GM21447 (cell line): ENCODE data around the gene PATZ1.
"Not testable (repeated sequence)": the region's sequence is repeated elsewhere in the genome, so short reads cannot be mapped to it uniquely, and the experiment has no call there.

Experiments used
- ATAC-seq: cut with Tn5 transposase; IDR thresholded peaks from one replicate; pipeline ENCODE4 v1.9.1; 2021; ENCODE audit not compliant: unreplicated experiment

The PATZ1 gene, protein sequence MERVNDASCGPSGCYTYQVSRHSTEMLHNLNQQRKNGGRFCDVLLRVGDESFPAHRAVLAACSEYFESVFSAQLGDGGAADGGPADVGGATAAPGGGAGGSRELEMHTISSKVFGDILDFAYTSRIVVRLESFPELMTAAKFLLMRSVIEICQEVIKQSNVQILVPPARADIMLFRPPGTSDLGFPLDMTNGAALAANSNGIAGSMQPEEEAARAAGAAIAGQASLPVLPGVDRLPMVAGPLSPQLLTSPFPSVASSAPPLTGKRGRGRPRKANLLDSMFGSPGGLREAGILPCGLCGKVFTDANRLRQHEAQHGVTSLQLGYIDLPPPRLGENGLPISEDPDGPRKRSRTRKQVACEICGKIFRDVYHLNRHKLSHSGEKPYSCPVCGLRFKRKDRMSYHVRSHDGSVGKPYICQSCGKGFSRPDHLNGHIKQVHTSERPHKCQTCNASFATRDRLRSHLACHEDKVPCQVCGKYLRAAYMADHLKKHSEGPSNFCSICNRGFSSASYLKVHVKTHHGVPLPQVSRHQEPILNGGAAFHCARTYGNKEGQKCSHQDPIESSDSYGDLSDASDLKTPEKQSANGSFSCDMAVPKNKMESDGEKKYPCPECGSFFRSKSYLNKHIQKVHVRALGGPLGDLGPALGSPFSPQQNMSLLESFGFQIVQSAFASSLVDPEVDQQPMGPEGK

DNA sequence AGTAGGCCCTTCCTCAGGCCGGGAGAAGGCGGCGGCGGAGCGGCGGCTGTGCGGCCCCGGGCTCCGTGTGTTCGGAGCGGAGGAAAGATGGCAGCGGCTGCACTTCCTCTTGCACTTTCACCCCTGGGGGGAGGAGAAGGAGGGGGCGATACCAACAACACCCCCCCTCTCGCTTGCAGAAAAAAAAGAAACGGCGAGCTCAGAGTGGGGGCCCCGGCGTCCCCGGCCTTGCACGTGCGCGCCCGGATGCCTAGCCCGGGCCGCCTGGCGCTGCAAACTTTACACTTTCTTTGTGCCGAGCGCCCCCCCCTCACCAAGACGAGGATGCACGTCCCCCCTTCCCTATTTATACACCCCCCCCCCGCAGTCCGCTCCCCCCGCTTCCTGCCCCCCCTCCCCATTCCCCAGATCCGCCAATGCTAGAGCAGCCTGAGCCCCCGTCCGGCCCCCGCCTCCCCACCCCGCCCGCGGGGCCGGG, at the start of gene PATZ1:
PATZ1 (minus strand) TSS at position 92 of the 478 bp plus-strand sequence. CDS start 744 bp downstream, outside the sequence.
- ATAC-seq, result no peak

DNA sequence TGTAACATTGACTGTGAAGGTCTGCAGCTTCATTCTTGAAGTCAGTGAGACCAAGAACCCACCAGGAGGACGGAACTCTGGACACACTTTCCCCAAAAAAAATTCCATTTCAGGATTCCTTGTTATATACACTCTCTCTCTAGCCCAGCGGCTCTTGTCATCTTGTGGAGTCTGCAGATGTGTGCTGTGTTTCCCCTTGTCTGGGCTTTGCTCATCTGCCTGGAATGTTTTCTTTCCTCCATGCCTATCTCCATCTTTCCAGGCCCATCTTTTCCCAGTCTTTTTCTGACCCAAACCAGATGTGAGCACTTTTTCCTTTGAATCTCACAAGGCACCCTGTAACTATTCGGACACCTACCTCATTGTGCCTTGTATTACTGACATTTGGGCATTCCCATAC, 48.2 kb upstream of the PATZ1 start:
- no peak for ATAC-seq

DNA sequence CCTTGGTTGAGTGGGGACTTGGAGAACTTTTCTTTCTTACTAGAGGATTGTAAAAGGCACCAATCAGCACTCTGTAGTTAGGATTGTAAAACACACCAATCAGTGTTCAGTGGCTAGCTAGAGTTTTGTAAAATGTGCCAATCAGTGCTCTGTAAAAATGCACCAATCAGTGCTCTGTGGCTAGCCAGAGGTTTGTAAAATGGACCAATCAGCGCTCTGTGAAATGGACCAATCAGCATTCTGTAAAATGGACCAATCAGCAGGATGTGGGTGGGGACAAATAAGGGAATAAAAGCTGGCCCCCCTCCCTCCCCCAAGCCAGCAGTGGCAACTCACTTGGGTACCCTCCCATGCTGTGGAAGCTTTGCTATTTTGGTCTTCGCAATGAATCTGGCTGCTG, 47.7 kb upstream of the PATZ1 start:
- ATAC-seq, result no peak

DNA sequence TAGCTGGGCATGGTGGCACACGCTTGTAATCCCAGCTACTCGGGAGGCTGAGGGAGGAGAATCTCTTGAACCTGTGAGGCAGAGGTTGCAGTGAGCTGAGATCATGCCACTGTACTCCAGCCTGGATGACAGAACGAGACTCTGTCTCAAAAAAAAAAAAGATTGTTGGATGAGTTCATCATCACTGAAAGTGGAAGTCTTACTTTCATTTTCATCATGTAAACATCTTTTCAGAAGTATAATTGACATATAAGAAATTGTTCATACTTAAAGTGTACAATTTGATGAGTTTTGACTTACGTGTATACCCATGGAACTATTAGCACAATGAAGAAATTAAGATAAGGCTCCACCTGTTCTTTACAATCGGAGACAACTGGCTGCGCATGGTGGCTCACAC, 32.5 kb upstream of the PATZ1 start:
- ATAC-seq, result not testable (repeated sequence)

DNA sequence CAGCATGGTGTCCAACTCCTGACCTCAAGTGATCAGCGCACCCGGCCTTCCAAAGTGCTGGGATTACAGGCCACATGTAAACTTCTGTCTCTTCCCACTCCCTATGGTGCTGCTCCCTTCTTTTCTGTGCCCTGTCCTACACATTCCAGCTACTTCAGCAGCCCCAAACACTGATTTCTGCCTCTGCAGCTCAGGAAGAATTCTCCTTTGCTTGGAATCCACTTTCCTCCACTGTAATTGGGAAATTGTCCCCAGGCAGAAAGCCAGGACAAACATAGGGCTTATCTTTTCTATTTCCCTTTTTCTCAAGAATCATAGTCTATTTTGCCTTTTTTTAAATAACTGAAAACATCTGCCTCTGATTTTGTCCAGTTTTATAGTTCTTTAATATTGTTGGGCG, 32.0 kb upstream of the PATZ1 start:
- no peak for ATAC-seq

DNA sequence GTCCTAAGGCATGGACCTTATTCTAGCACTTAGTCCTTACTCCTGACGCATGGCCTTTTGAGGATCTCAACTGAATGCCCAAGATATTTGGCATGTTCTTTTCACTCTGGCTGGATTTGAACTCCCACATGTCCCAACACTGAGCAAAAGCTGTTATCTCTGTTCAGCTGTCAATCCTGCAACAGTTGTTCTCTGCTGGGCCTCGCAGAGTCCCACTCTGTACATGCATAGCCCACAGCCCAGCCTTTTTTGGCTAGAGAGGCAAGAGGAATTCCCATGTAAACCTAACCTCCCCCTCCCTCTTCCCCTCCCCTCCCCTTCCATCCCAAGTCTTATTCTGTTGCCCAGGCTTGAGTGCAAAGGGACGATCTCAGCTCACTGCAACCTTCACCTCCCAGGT, 31.5 kb upstream of the PATZ1 start:
- no peak for ATAC-seq

DNA sequence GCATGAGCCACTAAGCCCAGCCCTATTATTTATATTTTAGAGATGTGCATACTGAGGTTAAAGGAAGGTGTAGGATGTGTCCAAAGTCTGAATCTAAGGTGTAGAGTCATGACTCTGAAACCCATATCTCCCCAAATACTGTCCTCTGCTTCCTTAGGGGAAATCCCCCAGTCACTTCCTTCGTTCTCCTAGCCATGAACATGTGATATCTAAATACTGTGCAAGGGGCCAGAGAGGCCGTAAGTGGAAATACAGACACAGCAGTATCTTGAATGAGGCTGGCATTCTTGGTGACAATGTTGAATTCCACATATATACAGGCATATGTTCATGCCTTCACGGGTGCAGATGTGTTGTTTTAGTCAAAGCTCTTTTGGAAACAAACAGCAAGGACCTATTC, 21.3 kb upstream of the PATZ1 start:
- no peak for ATAC-seq

DNA sequence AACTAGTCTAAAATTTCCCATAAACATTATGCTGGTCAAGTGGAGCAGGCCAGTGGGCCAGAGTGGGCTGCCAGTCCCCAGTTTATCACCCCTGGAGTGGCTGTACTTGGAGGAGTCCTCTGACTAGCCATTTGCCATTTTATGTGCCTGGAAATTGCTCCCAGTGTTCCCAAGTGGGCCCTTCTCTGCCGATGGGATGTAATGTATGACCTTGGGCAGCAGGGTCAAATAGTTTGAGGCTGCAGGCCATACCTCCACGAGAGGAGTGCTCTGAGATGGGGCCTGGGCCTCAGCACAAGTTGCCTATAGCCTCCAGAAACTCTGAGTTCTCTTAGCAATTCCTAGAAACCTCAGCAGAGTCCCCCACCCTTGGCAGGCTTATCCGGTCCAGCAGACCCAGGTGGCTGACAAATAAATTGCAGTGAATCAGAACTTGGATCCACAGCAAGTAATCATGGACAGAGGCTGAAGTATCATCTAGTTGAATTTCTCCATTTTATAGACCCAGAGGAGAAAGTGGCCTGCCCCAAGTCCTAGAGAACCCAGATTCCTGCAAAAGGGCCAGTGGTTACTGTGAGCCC, 17.8 kb upstream of the PATZ1 start:
- no peak for ATAC-seq

DNA sequence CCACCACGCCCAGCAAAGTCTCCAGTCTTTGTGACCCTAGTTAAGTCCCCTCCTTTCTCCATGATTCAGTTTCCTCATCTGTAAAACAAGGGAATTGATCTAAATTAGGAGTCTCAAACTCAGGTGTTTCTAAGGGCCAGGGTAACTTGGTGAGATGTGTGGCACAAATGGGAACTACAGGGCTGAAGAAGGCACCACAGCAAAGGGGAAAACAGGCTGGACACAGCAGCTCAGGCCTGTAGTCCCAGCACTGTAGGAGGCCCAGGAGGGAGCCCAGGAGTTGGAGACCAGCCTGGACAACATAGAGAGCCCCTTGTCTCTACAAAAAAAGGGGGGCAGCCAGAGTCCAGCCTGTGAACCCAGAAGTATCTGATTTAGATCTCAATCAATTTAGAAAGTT, 15.6 kb upstream of the PATZ1 start:
- no peak for ATAC-seq

DNA sequence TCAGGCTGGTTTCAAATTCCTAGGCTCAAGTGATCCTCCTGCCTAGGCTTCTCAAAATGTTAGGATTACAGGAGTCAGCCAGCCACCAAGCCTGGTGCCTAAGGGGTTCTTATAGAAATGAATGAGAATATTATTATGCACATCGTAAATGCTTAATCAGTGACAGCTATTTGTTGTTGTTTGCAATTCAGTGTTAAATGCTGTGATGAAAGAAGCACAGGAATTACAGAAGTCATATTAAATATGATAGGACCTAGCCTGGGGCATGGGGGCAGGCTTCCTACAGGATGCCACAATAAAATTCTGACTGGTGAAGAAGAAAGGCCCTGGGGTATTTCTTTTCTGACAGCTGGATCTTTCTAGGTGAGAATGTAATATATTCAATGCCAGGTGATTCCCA, 13.9 kb upstream of the PATZ1 start:
- ATAC-seq, result no peak

DNA sequence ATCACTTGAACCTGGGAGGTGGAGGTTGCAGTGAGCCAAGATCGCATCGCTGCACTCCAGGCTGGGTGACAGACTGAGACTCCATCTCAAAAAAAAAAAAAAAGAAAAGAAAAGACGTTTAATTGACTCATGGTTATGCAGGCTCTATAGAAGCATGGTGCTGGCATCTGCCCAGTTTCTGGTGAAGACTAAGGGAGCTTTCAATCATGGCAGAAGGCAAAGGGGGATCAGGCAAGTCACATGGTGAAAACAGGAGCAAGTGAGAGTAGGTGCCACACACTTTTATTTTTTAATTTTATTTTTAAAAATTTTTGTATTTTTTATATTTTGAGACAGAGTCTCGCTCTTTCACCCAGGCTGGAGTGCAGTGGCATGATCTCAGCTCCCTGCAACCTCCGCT, 8.4 kb upstream of the PATZ1 start:
- no peak for ATAC-seq

DNA sequence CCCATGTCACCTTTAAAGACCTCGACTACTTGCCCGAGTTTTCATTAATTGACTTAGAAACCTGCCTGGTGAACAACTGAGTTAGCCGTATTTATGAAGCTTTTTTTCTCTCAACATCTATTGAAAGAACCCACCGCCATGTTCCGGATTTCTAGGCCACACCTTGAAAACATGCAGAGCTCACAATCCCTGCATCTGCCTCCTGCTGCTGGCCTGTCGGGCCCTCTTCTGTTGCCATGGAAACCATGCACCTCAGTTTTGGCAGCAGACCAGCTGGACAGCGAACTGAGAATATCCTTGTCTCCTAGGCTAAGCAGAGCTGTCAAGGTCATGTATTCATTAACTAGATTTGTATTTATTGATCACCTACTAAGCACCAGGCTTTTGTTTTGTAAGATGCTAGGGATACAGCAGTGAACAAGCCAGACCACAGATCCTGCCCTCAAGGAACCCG, 4.3 kb upstream of the PATZ1 start:
- ATAC-seq, result no peak

DNA sequence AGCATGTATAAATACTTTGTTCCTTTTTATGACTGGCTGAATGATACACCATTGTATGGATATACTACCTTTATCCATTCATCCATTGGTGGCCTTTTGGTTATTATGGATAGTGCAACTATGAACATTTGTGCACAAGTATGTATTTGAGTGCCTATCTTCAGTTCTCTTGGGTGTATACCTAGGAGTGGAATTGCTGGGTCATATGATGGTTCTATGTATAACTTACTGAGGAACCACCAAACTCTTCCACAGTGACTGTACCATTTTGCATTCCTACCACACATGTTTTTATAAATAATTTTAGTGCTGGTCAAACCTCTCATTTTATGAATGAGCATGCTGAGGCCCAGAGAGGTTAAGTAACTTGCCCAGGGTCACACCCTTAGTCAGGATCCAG, 3.8 kb upstream of the PATZ1 start:
- no peak for ATAC-seq

DNA sequence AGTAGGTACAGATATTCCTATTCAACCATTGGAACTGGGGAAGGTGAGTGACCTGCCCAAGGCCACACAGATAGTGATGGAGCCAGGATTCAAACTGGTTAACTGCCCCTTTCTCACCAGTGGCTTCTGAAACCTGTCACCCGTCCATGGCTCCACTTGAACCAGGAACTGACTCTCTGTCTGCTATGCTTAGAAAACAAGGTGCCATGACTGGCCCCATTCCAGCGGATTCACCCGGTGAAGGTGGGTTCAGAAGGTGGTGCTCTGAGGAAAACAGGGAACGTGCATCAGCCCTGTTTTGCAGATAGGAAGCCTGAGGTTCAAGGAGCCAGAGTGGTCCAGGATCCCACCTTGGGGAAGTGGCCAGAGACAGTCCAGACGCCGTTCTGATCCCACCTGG, 2.6 kb upstream of the PATZ1 start:
- ATAC-seq, result no peak

DNA sequence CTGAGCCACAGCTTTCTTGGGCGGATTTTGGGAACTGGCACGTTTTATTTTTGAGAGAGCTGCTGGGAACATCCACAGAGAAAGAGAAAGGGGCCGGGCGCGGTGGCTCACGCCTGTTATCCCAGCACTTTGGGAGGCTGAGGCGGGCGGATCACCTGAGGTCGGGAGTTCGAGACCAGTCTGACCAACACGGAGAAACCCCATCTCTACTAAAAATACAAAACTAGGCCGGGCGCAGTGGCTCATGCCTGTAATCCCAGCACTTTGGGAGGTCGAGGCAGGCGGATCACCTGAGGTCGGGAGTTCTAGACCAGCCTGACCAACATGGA, 1.8 kb upstream of the PATZ1 start:
- not testable (repeated sequence) for ATAC-seq

DNA sequence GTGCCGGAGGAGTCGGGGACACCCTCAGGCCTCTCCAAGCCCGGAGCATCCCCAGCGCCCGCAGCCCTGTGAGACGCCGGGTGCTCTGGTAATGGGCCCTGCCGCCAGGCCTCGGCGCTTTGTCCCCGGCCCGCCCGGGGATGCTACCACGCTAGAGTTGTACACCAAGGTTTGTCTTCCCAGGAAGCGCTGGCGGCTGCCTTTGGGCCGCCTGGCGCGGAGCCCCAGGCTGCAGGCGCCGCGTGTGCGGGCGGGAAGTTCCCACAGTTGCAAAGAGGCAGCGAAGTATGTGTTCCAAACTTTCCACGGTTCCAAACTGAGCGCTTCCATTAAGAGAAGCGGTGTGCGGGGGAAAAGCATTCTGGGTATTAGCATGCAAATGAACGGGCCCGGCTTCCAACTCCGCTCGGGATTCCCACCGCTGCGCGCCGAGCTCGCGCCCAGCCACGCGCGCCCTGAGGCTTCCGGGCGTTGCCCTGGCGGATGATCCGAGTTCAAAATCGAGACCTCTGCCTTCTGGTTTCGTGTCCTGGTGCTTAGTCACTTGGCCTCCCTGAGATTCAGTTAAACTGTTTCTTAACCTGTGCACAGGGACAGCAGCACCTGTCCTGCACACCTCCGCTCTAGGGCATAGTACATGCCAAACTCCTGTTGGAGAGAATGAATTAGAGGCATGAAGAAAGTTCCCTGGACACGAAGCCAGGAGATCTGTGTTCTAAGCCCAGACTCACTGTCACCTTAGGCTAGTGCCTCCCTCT, 1.3 kb upstream of the PATZ1 start:
- no peak for ATAC-seq

DNA sequence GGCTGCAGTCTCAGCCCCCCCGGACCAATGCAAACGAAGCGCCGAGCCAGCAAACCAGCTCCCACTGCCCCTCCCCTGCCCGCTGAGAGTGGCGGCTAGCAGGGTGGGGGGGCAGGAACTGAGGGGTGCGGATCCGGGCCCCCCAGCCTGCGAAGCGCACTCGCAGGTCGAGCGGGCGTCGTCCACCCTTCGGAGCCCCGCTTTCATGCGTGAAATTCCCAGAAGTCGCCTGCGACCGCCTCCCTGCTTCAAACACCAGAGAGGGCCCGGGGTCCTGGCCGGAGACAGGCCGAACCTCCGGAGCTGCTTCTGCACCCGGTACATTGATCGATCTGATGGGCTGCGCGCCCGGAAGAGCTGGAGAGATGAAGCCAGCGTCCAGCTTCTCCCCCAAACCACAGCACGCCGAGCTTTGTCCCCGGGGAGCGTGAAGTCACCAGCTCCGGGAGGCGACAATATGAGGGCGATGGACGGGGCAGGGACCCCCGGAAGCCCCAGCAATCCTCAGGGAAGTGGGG, 646 bp upstream of the PATZ1 start:
- no peak for ATAC-seq

DNA sequence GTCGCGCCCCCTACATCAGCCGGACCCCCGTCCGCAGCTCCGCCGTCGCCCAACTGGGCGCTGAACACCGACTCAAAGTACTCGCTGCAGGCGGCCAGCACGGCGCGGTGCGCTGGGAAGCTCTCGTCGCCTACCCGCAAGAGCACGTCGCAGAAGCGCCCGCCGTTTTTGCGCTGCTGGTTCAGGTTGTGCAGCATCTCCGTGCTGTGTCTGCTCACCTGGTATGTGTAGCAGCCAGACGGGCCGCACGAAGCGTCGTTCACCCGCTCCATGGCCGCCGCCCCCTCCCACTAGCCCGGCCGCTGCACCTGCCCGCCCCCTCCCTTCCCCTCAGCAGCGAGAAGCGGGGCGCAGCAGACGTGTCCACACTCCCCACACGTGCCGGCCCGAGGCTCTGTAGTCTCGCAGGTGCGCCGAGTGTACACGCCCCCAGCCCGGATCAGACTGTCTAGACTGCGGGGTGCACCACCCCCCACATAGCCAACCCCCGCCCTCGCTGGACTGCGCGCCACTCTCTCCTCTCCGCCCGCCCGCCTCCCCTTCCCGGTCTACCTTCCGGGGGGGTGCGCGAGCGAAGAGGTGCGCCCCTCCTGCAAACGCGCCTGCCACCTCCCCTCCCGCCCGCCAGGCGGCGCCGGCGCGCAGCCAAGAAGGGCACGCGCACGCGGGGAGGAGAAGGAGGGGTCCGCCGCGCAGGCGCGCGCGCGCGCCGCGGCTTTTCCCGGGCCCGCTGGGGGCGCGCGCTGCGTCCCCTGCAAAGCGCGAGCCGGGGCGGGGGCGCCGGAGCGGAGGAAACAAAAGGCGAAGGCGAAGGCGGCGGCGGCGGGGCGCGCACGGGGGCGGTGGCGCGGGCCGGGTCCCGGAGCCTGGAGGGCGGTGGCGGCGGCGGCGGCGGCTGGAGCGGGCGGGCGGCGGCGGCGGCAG, 553 bp downstream of the PATZ1 start:
- ATAC-seq, result no peak

DNA sequence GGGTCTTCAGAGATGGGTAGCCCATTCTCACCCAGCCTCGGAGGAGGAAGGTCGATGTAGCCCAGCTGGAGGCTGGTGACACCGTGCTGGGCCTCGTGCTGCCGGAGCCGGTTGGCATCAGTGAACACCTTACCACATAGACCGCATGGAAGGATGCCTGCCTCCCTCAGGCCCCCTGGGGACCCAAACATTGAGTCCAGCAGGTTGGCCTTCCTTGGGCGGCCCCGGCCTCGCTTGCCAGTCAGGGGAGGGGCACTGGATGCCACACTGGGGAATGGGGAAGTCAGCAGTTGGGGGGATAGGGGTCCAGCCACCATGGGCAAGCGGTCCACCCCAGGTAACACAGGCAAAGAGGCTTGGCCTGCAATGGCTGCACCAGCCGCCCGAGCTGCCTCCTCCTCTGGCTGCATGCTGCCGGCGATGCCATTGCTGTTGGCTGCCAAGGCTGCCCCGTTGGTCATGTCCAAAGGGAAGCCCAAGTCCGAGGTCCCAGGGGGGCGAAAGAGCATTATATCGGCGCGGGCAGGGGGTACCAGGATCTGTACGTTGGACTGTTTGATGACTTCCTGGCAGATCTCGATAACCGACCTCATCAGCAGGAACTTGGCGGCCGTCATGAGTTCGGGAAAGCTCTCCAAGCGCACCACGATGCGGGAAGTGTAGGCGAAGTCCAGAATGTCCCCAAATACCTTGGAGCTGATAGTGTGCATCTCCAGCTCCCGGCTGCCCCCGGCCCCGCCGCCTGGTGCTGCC, 1.4 kb downstream of the PATZ1 start:
- ATAC-seq, result no peak

DNA sequence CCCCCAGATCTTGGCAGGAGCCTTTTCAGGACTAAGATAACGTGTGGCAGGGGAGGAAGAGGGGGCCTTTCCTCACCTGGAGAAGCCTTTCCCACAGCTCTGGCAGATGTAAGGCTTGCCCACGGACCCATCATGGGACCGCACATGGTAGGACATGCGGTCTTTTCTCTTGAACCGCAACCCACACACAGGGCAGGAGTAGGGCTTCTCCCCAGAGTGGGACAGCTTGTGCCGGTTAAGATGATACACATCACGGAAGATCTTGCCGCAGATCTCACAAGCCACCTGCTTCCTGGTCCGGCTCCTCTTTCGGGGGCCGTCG, 1.9 kb downstream of the PATZ1 start:
- no peak for ATAC-seq
